Skeletal muscle cell (primary cell): ENCODE results near the gene LDLRAD3.
A peak's percentile ranks its signal among the peaks of the same experiment; 100 is the strongest.
"Not testable (repeated sequence)": the region's sequence is repeated elsewhere in the genome, so short reads cannot be mapped to it uniquely, and the experiment has no call there.

Experiments used
- DNase-seq: peaks from one replicate; pipeline ENCODE4 v3.0.0-alpha.2; 2010; ENCODE audit warnings: low read depth
- H3K4me3 ChIP-seq: 2 replicates; pipeline ENCODE4 v1.5.1; 2011; ENCODE audit warnings: low read depth, mild to moderate bottlenecking, control low read depth, low read length, moderate library complexity

The LDLRAD3 gene

DNA sequence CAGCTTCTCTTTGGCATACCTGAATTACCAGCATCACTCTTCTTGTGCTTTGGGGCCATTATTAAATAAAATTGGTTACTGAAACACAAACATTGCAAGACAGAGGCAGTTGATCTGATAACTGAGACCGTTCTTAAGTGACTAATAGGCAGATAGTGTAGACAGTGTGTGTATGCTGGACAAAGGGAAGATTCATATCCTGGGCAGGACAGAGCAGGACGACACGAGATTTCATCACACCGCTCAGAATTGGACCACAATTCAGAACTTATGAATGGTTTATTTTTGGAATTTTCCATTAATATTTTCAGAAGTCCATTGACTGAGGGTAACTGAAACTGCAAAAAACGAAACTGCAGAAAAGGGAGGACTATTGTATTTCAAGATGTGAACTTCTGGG, 68.6 kb downstream of the LDLRAD3 start:
- no peak overlapping the region for H3K4me3 ChIP-seq
- DNase-seq: no peak

DNA sequence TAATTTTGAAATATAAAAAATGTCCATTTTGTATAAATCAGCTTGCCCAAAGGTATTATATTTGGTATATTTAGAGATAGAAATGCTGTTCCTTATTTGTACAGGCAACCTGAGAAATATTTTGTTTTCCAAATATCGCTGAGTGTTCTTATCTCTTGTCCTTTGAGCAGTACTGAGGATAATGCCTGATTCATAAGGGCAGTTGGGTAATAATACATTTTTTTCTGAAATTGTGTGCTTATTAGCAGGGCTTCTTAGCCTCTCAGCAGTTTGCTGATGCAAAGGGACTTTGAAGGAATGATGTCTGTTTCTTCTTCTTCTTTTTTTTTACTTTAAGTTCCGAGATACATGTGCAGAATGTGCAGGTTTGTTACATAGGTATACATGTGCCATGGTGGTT, 69.1 kb downstream of the LDLRAD3 start:
- DNase-seq: no peak
- no peak overlapping the region for H3K4me3 ChIP-seq

DNA sequence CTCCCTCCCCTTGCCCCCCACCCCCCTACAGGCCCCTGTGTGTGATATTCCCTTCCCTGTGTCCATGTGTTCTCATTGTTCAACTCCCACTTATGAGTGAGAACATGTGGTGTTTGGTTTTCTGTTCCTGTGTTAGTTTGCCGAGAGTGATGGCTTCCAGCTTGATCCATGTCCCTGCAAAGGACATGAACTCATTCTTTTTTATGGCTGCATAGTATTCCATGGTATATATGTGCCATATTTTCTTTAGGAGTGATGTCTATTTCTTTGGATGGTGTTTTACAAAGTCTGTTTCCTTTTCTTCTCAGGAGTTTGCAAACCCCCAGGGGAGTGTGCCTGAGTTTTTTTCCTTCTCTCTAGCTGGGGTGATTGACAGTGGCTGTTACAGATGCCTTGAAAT, 69.6 kb downstream of the LDLRAD3 start:
- H3K4me3 ChIP-seq, DNase-seq: not testable (repeated sequence)

DNA sequence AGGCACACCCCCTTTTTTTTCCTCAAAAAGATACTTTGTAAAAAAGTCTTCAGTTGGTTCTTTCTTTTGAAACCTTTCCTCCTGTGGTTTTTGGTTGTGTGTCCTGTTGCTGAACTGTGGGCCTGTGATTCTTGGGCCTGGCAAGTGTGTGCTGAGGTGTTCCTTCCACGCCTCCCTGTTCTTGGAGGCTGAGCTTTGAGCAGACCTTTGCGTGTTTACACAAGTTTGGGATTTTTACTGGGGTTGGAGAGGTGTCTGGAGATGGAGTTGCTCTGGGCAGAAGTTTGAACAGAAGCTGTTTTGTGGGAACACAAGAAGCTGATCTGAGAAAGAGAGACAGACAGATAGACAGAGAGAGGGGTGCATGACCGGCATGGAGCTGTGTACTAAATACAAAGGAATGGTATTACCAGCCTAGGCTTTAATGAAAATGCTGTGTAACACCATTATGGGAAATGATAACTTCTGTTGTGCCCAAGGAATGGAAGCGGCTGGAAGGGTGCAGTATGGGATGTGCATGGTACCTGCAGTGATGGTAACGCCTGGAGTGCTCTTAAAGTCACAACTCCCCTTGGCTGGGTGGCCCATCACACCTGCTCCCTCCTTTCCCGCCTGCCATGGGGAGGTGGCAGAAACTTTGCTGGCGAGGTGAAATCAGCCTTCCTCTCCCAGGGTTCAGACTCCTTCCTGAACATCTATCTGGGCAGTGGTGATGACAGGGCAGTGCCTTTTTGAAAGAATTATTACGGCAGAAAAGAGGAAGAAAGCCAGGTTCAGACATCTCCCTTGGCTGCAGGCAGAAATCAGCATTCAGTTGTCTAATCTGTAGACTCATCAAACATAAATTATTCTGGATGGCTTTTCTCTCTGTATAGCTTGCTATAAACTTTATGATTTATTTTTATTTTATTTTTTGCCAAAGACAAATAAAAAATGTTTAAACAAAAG, 70.4 kb downstream of the LDLRAD3 start:
- H3K4me3 ChIP-seq: no peak overlapping the region
- no peak for DNase-seq

DNA sequence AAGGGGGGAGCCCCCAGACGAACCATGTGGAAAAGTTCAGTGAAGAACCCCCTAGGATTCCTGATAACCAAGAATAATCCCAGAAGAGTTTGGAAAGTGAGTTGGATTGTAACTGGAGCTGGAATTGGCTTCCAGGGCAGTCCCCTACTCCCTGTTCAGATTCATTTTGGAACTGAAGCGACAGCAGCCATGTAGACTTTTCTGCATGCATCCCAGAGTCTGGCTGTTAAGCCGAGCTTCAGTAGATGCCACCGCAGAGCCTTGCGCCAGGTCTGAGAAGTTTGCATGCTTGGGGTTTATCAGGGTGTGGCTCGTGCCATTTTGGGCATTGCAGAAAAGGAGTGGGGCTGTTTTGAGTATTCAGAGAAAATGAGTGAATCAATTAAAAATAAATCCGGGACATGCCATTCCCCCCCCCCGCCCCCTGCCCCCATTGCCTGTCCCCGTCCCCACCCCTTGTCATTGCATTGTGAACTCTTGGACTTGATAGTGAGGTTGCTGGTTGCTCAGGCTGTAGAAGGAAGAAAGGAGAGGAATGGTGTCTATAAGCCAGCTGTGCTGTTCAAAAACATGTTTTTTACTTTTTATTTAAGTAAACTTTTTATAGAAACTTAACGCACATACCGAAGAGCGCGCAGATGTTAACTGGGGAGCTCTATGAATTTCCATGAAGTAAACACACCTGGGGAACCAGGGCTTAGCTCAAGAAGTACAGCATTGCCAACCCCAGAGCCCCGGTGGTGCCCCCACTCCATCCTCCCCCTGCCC, 71.2 kb downstream of the LDLRAD3 start:
- DNase-seq: no peak
- no peak overlapping the region for H3K4me3 ChIP-seq

DNA sequence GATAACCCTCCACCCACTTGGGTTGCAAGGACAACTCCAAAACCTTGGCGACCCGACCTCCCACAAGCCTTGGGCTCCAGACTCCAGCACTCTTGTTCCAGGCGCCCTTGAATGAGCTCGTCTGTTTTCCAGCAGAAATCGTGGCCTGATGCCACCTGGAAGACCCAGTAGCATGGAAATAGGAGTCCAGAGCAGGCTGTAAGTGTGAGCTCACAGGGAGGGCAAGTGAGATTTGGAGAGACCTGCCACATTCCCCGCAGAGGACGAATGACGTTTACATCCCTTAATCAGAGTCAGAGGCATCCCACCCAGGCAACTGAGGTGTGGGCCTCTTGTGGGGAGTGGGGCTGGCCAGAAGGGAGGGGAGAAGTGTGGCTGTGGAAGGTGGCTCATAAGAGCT, 71.9 kb downstream of the LDLRAD3 start:
- no peak overlapping the region for H3K4me3 ChIP-seq
- no peak for DNase-seq

DNA sequence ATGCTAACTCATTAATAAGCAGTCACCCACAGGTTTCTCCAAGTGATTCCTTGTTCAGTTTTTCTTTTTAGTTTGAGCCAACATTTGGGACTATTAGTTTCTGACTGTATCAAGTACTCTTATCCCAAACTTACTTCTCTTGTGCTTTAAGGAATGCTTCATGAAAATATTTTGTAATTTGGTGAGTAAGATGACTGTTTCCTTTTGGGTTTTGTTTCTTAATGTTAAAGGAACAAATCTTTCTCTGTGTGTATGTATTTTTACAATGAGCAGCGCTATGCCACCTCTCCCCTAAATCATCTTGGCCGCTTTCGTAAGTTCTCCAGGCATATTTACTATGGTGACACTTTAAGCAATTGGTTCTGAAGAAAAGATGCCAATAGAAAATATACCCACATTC, 72.4 kb downstream of the LDLRAD3 start:
- DNase-seq: no peak
- no peak overlapping the region for H3K4me3 ChIP-seq

DNA sequence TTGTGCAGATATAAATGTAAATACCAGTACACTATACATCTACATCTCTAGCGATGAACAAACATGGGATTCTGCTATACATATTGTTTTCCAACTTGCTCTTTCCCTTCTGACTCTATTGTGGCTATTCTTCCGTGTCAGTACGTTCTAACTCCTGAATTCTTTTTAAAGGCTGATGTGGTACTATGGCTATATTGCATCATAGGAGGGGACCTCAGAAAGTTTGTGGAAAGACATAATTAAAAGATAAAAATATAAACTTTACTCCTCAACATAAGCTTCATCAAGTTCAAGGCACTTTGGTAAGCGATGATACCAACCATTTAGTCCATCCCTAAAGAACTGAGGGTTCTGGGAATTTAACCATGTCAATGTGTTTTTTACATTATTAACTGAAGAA, 72.8 kb downstream of the LDLRAD3 start:
- no peak for DNase-seq
- no peak overlapping the region for H3K4me3 ChIP-seq

DNA sequence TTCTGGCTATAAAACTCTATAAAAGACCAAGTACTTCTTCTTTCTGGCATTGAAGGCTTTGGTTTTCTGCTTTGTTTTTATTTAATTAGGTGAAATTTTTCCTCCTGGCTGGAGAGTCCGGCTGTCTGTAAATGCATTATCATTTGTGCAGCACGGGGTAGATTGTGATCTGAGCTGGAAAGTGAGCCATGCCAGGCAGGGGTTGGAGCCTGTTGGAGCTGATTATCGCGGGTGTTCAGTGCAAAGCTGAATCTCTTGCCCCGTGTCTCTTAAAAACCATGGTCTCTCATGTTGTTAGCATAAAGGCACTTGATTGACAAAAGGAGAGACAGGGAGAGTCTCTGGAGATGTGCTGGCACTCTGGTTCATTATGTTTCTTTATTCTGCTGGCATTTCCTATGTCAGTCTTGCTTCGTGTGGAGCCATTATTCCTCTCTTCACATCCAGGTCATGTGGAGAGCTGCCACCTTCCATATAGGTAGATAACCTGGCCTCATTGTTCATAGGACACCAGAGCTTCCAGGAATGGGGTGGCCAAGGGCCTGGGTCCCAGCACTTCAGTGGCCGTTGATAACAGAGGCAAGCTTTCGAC, 75.2 kb downstream of the LDLRAD3 start:
- no peak overlapping the region for H3K4me3 ChIP-seq
- DNase-seq: no peak

DNA sequence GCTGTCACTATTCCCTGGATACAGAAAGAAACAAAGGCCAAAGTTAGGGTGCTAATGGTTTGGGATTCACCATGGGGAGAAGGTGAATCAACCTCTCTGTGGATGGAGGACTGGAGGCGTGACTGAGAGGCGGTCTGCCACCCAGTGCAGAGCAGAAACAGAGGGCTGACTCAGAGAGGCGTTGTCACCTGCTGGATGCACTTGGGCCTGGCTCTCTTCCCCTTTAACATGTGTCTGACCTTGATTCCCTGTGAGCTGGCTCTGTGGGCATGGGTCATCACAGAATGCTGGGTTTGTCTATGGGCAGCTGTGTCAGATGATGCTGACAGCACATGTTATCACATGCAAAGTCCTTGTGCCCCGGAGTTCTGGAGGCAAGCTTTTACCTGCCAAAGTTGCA, 75.9 kb downstream of the LDLRAD3 start:
- no peak overlapping the region for H3K4me3 ChIP-seq
- DNase-seq: no peak

DNA sequence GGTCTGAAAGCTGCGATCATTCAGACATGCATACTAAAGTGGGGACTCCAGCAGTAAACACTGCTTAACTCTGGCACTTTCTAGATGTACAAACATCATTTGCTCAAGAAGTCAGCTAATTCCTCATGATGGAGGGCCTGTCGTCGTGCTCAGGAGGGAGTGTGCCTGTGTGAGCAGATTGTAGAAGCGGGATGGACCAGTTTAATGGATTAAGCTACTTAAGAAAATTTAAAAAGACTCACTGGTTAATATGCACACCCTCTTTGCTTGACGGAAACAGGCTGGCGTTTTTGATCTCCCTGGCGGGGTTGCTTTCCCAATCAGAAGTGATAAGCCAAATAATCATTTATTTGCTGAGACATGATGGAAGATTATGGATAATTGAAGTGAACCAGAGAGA, 79.0 kb downstream of the LDLRAD3 start:
- H3K4me3 ChIP-seq: no peak overlapping the region
- DNase-seq: no peak

DNA sequence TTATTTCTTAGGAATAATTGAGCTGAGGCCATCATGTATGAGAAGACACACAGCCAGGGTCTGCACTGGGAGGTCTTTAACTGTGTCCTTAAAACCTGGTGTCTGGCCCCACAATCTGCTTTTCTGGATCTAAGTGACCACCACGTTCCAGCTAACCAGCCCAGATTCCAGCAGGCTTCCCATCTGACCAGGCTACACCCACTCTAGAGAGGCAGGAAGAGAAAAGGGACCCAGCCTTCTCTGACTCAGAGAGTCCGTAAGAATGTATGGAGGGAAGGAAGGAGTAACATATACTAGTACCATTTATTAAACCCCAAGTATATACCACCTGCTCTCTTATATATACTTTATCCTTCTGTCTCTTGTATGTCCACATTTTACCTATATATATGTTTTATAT, 80.1 kb downstream of the LDLRAD3 start:
- no peak overlapping the region for H3K4me3 ChIP-seq

DNA sequence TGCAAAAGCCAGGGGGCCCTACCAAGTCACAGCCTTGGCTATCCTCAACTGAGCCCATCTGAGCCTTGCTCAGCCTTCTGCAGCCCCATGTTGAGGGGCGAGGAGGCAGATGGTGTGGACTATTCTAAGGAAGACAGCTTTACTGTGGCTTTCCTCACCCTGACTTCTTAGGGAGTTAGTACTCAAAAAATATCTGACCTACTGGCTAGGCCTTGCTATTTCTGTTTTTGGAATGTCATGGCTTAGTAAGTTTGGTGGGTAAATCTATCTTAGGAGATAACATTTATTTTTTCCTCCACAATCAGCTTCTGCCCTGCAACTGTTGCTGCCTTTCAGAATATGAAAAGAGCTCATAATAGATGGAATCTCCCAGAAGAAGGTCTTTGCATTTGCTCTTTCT, 80.9 kb downstream of the LDLRAD3 start:
- H3K4me3 ChIP-seq: no peak overlapping the region
- no peak for DNase-seq

More for the DNA sequence above, 80.1 kb downstream of the LDLRAD3 start:
- no peak for DNase-seq

DNA sequence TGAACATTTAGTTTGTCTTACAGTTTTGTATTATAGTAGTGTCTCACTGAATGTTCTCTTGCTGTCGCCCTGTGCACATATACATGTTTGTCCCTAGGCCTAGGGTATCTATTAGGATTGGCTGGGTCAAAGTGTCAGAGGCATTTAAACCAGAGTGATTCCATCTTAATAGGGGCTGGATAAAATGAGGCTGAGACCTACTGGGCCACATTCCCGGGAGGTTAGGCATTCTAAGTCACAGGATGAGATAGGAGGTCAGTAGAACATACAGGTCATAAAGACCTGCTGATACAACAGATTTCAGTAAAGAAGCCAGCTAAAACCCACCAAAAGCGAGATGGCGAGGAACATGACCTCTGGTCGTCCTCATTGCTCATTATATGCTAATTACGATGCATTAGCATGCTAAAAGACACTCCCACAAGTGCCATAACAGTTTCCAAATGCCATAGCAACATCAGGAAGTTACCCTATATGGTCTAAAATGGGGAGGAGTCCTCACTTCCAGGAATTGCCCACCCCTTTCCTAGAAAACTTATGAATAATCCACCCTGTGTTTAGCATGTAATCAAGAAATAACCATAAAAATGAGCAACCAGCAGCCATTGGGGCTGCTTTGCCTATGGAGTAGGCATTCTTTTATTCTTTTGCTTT, 82.6 kb downstream of the LDLRAD3 start:
- DNase-seq: no peak
- no peak overlapping the region for H3K4me3 ChIP-seq

DNA sequence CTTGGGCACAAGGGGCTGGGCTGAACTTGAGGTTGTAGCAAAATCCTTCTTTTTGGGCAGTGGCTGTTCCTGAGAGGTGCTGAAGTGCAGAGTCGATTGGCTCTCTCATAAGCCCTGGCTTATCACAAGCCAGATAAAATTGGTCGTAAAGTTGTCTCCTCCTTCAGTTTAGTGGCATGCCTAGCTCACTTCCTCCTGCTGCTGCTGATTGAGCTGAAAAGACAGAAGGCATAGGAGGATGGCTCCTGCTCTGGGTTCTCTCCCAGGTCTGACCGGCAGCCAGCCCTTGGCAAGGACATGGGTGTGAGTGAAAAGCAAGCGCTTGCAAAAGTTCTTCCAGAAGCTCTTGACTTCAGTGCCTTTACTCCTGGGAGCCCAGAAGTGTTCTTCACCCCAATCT, 83.9 kb downstream of the LDLRAD3 start:
- DNase-seq: no peak
- no peak overlapping the region for H3K4me3 ChIP-seq

DNA sequence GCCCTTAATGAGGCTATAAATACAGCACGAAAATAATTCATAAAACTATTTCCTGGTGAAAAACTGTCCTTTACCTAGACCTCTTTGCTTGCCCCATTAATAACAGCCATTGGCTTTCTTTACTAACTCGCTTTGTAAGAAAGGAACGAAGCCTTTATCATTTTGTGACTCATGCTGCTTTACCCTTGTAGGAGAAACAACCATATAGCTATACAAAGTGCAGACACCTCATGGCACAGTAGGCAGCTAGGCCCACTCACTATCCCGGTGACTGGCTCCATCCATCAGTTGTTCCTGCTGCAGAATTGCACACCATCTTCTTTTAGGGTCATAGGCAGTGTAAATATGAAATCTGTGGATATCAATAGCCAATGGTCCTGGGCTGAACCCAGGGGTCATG, 85.8 kb downstream of the LDLRAD3 start:
- no peak overlapping the region for H3K4me3 ChIP-seq
- DNase-seq: no peak

DNA sequence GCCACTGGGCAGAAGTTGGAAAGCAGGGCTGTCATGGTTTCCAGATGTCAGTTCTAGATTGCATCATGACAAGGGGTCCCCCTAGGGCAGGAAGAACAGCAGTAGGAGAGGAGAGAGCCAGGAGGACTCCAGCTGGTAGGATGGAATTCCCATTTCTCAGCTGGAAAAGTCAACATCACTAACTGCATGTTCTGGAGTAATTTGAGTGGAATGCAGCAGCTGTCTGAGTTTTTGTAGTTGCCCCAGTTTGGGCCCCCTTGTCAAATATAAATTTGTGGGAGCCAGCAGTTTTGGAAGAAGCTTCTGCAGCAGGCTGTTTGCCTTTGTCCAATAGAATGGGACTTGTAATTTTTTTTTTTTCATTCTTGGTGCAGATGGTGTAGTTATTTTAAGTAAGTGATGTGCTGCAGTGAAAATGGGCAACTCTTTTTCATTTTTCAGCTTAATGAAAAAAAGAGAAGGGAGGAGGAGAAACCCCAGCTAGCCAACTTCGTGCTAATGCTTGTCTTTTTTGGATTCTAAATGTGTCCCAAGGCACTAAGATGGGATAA, 86.9 kb downstream of the LDLRAD3 start:
- no peak overlapping the region for H3K4me3 ChIP-seq
- peak; percentile 56 for DNase-seq

DNA sequence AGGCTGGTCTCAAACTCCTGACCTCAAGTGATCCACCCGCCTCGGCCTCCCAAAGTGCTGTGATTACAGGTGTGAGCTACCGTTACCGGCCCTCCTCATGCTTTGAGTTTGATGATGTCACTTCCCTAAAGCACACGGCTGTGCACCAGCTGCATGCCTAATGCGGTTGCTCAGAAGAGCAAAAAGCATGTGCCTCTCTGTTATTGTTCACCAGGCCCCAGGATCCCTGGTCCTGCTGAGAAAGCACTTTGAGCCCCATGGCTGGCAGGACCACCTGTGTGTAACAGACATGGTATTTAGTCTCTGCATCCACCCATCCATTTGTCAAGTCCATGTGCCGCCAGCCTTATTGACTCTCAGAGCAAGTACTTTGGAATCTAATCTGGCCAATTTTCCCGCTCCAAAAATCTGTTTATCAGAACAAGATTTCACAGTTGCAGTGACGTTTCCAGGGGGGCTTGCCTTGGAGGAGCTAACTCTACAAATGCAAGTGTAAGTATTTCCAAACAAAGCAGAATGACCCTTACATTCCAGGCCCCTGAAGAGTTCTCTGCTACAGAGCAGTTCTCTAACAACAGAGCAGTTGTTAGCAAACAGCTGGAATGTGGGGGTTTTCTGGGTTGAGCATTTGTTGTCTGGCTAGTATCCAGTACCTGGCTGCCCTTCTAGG, 89.4 kb downstream of the LDLRAD3 start:
- no peak overlapping the region for H3K4me3 ChIP-seq
- DNase-seq: no peak

DNA sequence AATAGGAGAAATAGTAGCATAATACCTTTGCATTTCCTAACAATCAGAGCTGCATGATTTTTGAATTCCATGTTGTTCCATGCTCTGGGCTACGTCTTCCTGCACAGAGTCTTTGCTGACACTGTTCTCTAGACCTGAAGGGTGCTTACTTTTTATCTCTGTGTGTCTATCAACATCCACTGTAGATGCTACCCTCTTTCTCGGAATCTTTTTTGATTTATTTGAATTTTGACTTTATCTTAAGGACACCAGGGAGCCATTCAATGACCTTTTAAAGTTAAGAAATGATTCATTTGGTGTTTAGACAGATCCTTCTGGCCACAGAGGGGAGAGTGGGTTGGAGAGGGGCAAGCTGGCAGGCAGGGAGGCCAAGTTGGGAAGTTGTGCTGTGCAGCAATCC, 90.1 kb downstream of the LDLRAD3 start:
- H3K4me3 ChIP-seq: no peak overlapping the region

More for the DNA sequence above, 90.1 kb downstream of the LDLRAD3 start:
- DNase-seq: no peak
